Measurements from ENCODE around the gene USF1.
A peak's percentile ranks its signal among the peaks of the same experiment; 100 is the strongest.
"Not testable (repeated sequence)": the region's sequence is repeated elsewhere in the genome, so short reads cannot be mapped to it uniquely, and the experiment has no call there.

USF1 gene

GRCh38 chr1:161079436-161080110 is 33.8 kb upstream of the USF1 start:
- no peak for DNase-seq (ENCODE audit: extremely low read depth in 1 of 2, low read depth in 1 of 2)

- no peak for DNase-seq (ENCODE audit: extremely low read depth in 1 of 2, low read depth in 1 of 2)
Observed at GRCh38 chr1:161077426-161077825, 31.6 kb upstream of the USF1 start.

GRCh38 chr1:161076410-161076809 is 30.6 kb upstream of the USF1 start:
- DNase-seq (ENCODE audit: extremely low read depth in 1 of 2, low read depth in 1 of 2): no peak

- DNase-seq (ENCODE audit: extremely low read depth in 1 of 2, low read depth in 1 of 2): no peak
Observed at GRCh38 chr1:161074676-161075368, 29.0 kb upstream of the USF1 start.

GRCh38 chr1:161073474-161074121 is 27.8 kb upstream of the USF1 start:
- DNase-seq (ENCODE audit: extremely low read depth in 1 of 2, low read depth in 1 of 2): no peak

GRCh38 chr1:161072751-161073449 is 27.1 kb upstream of the USF1 start:
- DNase-seq (ENCODE audit: extremely low read depth in 1 of 2, low read depth in 1 of 2): no peak

- DNase-seq (ENCODE audit: extremely low read depth in 1 of 2, low read depth in 1 of 2): peak in 1 of 2 donors; percentile 40
Observed at GRCh38 chr1:161071886-161072371, 26.2 kb upstream of the USF1 start.

- no peak for DNase-seq (ENCODE audit: extremely low read depth in 1 of 2, low read depth in 1 of 2)
Observed at GRCh38 chr1:161070761-161071160, 25.0 kb upstream of the USF1 start.

GRCh38 chr1:161069731-161070270 is 24.0 kb upstream of the USF1 start, which contains the start of gene ARHGAP30:
TSS of gene ARHGAP30 (minus strand) at chr1:161069891. CDS start at chr1:161069624, 267 bp downstream.
- DNase-seq (ENCODE audit: extremely low read depth in 1 of 2, low read depth in 1 of 2): peak; percentile 72 to 91

- no peak for DNase-seq (ENCODE audit: extremely low read depth in 1 of 2, low read depth in 1 of 2)
Observed at GRCh38 chr1:161069241-161069640, 23.5 kb upstream of the USF1 start.

GRCh38 chr1:161068306-161069234 is 22.8 kb upstream of the USF1 start:
- DNase-seq (ENCODE audit: extremely low read depth in 1 of 2, low read depth in 1 of 2): peak; percentile 65 to 83

- DNase-seq (ENCODE audit: extremely low read depth in 1 of 2, low read depth in 1 of 2): no peak
Observed at GRCh38 chr1:161066694-161067093, 20.9 kb upstream of the USF1 start.

- DNase-seq (ENCODE audit: extremely low read depth in 1 of 2, low read depth in 1 of 2): not testable (repeated sequence)
Observed at GRCh38 chr1:161065681-161066080, 19.9 kb upstream of the USF1 start.

- DNase-seq (ENCODE audit: extremely low read depth in 1 of 2, low read depth in 1 of 2): not testable (repeated sequence)
Observed at GRCh38 chr1:161063936-161064335, 18.2 kb upstream of the USF1 start.

GRCh38 chr1:161061419-161061818 is 15.6 kb upstream of the USF1 start:
- no peak for DNase-seq (ENCODE audit: extremely low read depth in 1 of 2, low read depth in 1 of 2)

GRCh38 chr1:161059293-161059692 is 13.5 kb upstream of the USF1 start:
- DNase-seq (ENCODE audit: extremely low read depth in 1 of 2, low read depth in 1 of 2): no peak

GRCh38 chr1:161054805-161055204 is 9.0 kb upstream of the USF1 start:
- DNase-seq (ENCODE audit: extremely low read depth in 1 of 2, low read depth in 1 of 2): no peak

GRCh38 chr1:161054232-161054631 is 8.5 kb upstream of the USF1 start:
- DNase-seq (ENCODE audit: extremely low read depth in 1 of 2, low read depth in 1 of 2): no peak

GRCh38 chr1:161052899-161053298 is 7.1 kb upstream of the USF1 start:
- DNase-seq (ENCODE audit: extremely low read depth in 1 of 2, low read depth in 1 of 2): no peak

GRCh38 chr1:161051219-161051618 is 5.4 kb upstream of the USF1 start:
- DNase-seq (ENCODE audit: extremely low read depth in 1 of 2, low read depth in 1 of 2): no peak
